CD4-positive, CD25-positive, alpha-beta regulatory T cell (primary cell): ENCODE results near the gene ZNF516. TPM values are rescaled to one million over a fixed set of nuclear protein-coding genes. Genes with fewer than 3 reads are reported as not detected.

ENCODE experiments used
- ATAC-seq, 2 donors: fragments of 150-1000 bp; cut with Tn5 transposase; one replicate each; pipeline ENCODE4 v1.10.0; 2021; ENCODE audit warnings: low read depth in 2 of 2, moderate number of reproducible peaks in 2 of 2, moderate library complexity in 1 of 2
- DNase-seq, 3 donors: peaks; one replicate each; pipeline versions ENCODE4 v3.0.0 to v3.0.0-alpha.2; 2012 to 2022; ENCODE audit warnings: mixed read lengths in 1 of 3
- H3K27ac ChIP-seq: one replicate; pipeline ENCODE4 v1.7.0; 2013; ENCODE audit warnings: mild to moderate bottlenecking, low read length; ENCODE audit not compliant: insufficient read depth, poor library complexity, severe bottlenecking
- H3K27me3 ChIP-seq: one replicate; pipeline ENCODE4 v1.7.0; 2013; ENCODE audit warnings: low read length; ENCODE audit not compliant: control insufficient read depth, insufficient read depth
- H3K36me3 ChIP-seq: one replicate; pipeline ENCODE4 v1.7.0; 2013; ENCODE audit warnings: mild to moderate bottlenecking, low read length, moderate library complexity; ENCODE audit not compliant: control insufficient read depth, insufficient read depth
- H3K4me1 ChIP-seq: 2 replicates; pipeline ENCODE4 v1.7.0; 2013; ENCODE audit warnings: mild to moderate bottlenecking, low read length; ENCODE audit not compliant: insufficient read depth, control insufficient read depth, poor library complexity, severe bottlenecking
- H3K4me3 ChIP-seq: one replicate; pipeline ENCODE4 v1.7.0; 2013; ENCODE audit warnings: low read depth, mild to moderate bottlenecking, low read length, moderate library complexity
- H3K9me3 ChIP-seq, 2 experiments: 1 replicate in 1 of 2; 2 replicates in 1 of 2; pipeline ENCODE4 v1.7.0; 2013; ENCODE audit warnings: low read length in 2 of 2, mild to moderate bottlenecking in 1 of 2, moderate library complexity in 1 of 2; ENCODE audit not compliant: control insufficient read depth in 2 of 2
- H3K27ac Mint-ChIP-seq, 3 donors: one replicate each; pipeline ENCODE4 v1.8.0; 2020 to 2022; ENCODE audit warnings: mild to moderate bottlenecking in 3 of 3, mixed read lengths in 3 of 3, moderate library complexity in 2 of 3
- H3K27me3 Mint-ChIP-seq: one replicate; pipeline ENCODE4 v1.8.0; 2022; ENCODE audit warnings: mild to moderate bottlenecking, mixed read lengths
- H3K36me3 Mint-ChIP-seq: one replicate; pipeline ENCODE4 v1.8.0; 2020; ENCODE audit warnings: mixed read lengths
- H3K4me1 Mint-ChIP-seq, 4 donors: one replicate each; pipeline ENCODE4 v1.8.0; 2020 to 2022; ENCODE audit warnings: mixed read lengths in 4 of 4, mild to moderate bottlenecking in 1 of 4
- H3K4me3 Mint-ChIP-seq, 4 donors: one replicate each; pipeline ENCODE4 v1.8.0; 2020 to 2022; ENCODE audit warnings: mild to moderate bottlenecking in 4 of 4, mixed read lengths in 4 of 4, moderate library complexity in 3 of 4
- H3K9me3 Mint-ChIP-seq, 7 donors: one replicate each; pipeline ENCODE4 v1.8.0; 2020 to 2022; ENCODE audit warnings: mixed read lengths in 7 of 7, mild to moderate bottlenecking in 3 of 7, moderate library complexity in 2 of 7
- polyA plus RNA-seq, 4 donors: library from polyadenylated mRNA; unstranded; fragments of 300-500 nt; fragmentation: Illumina TruSeq; gene quantifications; one replicate each; pipeline ENCODE4 v1.2.3, GENCODE V29; 2021
- total RNA-seq: library from RNA; stranded (reverse); gene quantifications from one replicate; pipeline ENCODE4 v1.2.3, GENCODE V29; 2022

Gene ZNF516
- total and polyA plus RNA-seq, 5 donors from 2014 or later: 0.26 to 9.9 (median 0.57) TPM; not detected in 1

GRCh38 chr18:76491776-76492668 is 3.0 kb downstream of the ZNF516 start:
- peaks cover 42% of the 10 kb centered on the region for H3K27me3 ChIP-seq
- Mint-ChIP-seq H3K27ac (no peak overlapping the region), H3K36me3 (peaks cover 3% of the 10 kb centered on the region), H3K27me3 (peaks cover 83% of the 10 kb centered on the region), H3K4me3 (peak overlapping the region; percentile 83 to 93 (median 89)), H3K4me1 (peaks cover 0 to 47% (median 16%) of the 10 kb centered on the region in 4 donors), H3K9me3 (peaks cover 0 to 4% (median 0%) of the 10 kb centered on the region in 7 donors)
- H3K4me1 ChIP-seq: peaks cover 42% of the 10 kb centered on the region
- no peak overlapping the region for H3K27ac ChIP-seq
- H3K36me3 ChIP-seq: no peaks in the 10 kb centered on the region
- ATAC-seq (no peak), DNase-seq (peak in 2 of 3 donors; percentile 13 to 24)
- H3K9me3 ChIP-seq: no peaks in the 10 kb centered on the region
- H3K4me3 ChIP-seq: peak overlapping the region; percentile 80

GRCh38 chr18:76491473-76491775 is 3.6 kb downstream of the ZNF516 start:
- no peak overlapping the region for H3K27ac ChIP-seq
- DNase-seq (peak; percentile 13 to 51 (median 45)), ATAC-seq (peak; percentile 13 to 32)
- no peaks in the 10 kb centered on the region for H3K36me3 ChIP-seq
- Mint-ChIP-seq H3K9me3 (peaks cover 0 to 4% (median 0%) of the 10 kb centered on the region in 7 donors), H3K4me1 (peaks cover 0 to 45% (median 16%) of the 10 kb centered on the region in 4 donors), H3K27me3 (peaks cover 81% of the 10 kb centered on the region), H3K36me3 (peaks cover 3% of the 10 kb centered on the region), H3K4me3 (peak overlapping the region in 3 of 4 donors; percentile 83 to 90 (median 88)), H3K27ac (no peak overlapping the region)
- H3K27me3 ChIP-seq: peaks cover 38% of the 10 kb centered on the region
- peaks cover 42% of the 10 kb centered on the region for H3K4me1 ChIP-seq
- no peaks in the 10 kb centered on the region for H3K9me3 ChIP-seq
- H3K4me3 ChIP-seq: no peak overlapping the region

GRCh38 chr18:76490670-76491472 is 4.2 kb downstream of the ZNF516 start:
- Mint-ChIP-seq H3K27me3 (peaks cover 78% of the 10 kb centered on the region), H3K9me3 (peaks cover 0 to 4% (median 0%) of the 10 kb centered on the region in 7 donors), H3K36me3 (peaks cover 3% of the 10 kb centered on the region), H3K27ac (peak overlapping the region; percentile 79 to 85 (median 84)), H3K4me1 (peaks cover 0 to 43% (median 16%) of the 10 kb centered on the region in 4 donors), H3K4me3 (peak overlapping the region; percentile 85 to 92 (median 89))
- Histone ChIP-seq H3K27me3 (peaks cover 37% of the 10 kb centered on the region), H3K9me3 (no peaks in the 10 kb centered on the region), H3K4me3 (peak overlapping the region; percentile 11), H3K27ac (peak overlapping the region; percentile 23), H3K36me3 (no peaks in the 10 kb centered on the region), H3K4me1 (peaks cover 42% of the 10 kb centered on the region)
- ATAC-seq (peak; percentile 18 to 22), DNase-seq (peak; percentile 28 to 56 (median 45))

GRCh38 chr18:76490033-76490432 is 5.0 kb downstream of the ZNF516 start:
- H3K9me3 Mint-ChIP-seq: peaks cover 0 to 4% (median 0%) of the 10 kb centered on the region in 7 donors
- H3K36me3 Mint-ChIP-seq: peaks cover 3% of the 10 kb centered on the region
- no peaks in the 10 kb centered on the region for H3K36me3 ChIP-seq
- peaks cover 37% of the 10 kb centered on the region for H3K27me3 ChIP-seq
- peak overlapping the region; percentile 85 to 92 (median 89) for H3K4me3 Mint-ChIP-seq
- DNase-seq (no peak), ATAC-seq (no peak)
- no peak overlapping the region for H3K27ac ChIP-seq
- H3K27ac Mint-ChIP-seq: peak overlapping the region in 1 of 3 donors; percentile 84
- H3K27me3 Mint-ChIP-seq: peaks cover 71% of the 10 kb centered on the region
- H3K4me1 Mint-ChIP-seq: peaks cover 0 to 37% (median 14%) of the 10 kb centered on the region in 4 donors
- no peak overlapping the region for H3K4me3 ChIP-seq
- H3K9me3 ChIP-seq: no peaks in the 10 kb centered on the region
- H3K4me1 ChIP-seq: peaks cover 37% of the 10 kb centered on the region

GRCh38 chr18:76489081-76489480 is 6.0 kb downstream of the ZNF516 start:
- H3K9me3 Mint-ChIP-seq: peaks cover 0 to 4% (median 0%) of the 10 kb centered on the region in 7 donors
- H3K27ac Mint-ChIP-seq: no peak overlapping the region
- H3K27me3 ChIP-seq: peaks cover 37% of the 10 kb centered on the region
- no peak overlapping the region for H3K27ac ChIP-seq
- H3K36me3 ChIP-seq: no peaks in the 10 kb centered on the region
- H3K36me3 Mint-ChIP-seq: peaks cover 3% of the 10 kb centered on the region
- H3K4me3 ChIP-seq: no peak overlapping the region
- DNase-seq: no peak
- no peak for ATAC-seq
- peaks cover 65% of the 10 kb centered on the region for H3K27me3 Mint-ChIP-seq
- H3K4me1 ChIP-seq: peaks cover 30% of the 10 kb centered on the region
- peaks cover 0 to 33% (median 14%) of the 10 kb centered on the region in 4 donors for H3K4me1 Mint-ChIP-seq
- no peaks in the 10 kb centered on the region for H3K9me3 ChIP-seq
- H3K4me3 Mint-ChIP-seq: no peak overlapping the region

GRCh38 chr18:76488190-76488589 is 6.9 kb downstream of the ZNF516 start:
- ATAC-seq: no peak
- Mint-ChIP-seq H3K4me3 (peak overlapping the region in 1 of 4 donors; percentile 59), H3K27me3 (peaks cover 56% of the 10 kb centered on the region), H3K36me3 (peaks cover under 1% of the 10 kb centered on the region), H3K4me1 (peaks cover 0 to 24% (median 9%) of the 10 kb centered on the region in 4 donors), H3K27ac (no peak overlapping the region), H3K9me3 (peaks cover 0 to 4% (median 0%) of the 10 kb centered on the region in 7 donors)
- no peak overlapping the region for H3K4me3 ChIP-seq
- DNase-seq: no peak
- peaks cover 30% of the 10 kb centered on the region for H3K27me3 ChIP-seq
- peaks cover 23% of the 10 kb centered on the region for H3K4me1 ChIP-seq
- no peak overlapping the region for H3K27ac ChIP-seq
- no peaks in the 10 kb centered on the region for H3K9me3 ChIP-seq
- no peaks in the 10 kb centered on the region for H3K36me3 ChIP-seq

- peaks cover 20% of the 10 kb centered on the region for H3K4me1 ChIP-seq
- H3K27me3 ChIP-seq: peaks cover 30% of the 10 kb centered on the region
- Mint-ChIP-seq H3K36me3 (no peaks in the 10 kb centered on the region), H3K27me3 (peaks cover 52% of the 10 kb centered on the region), H3K4me3 (no peak overlapping the region), H3K4me1 (peaks cover 0 to 20% (median 9%) of the 10 kb centered on the region in 4 donors), H3K9me3 (peaks cover 0 to 4% (median 0%) of the 10 kb centered on the region in 7 donors), H3K27ac (no peak overlapping the region)
- H3K4me3 ChIP-seq: no peak overlapping the region
- no peaks in the 10 kb centered on the region for H3K9me3 ChIP-seq
- ATAC-seq: no peak
- DNase-seq: no peak
- H3K36me3 ChIP-seq: no peaks in the 10 kb centered on the region
- no peak overlapping the region for H3K27ac ChIP-seq
Measured at GRCh38 chr18:76487782-76488181, 7.3 kb downstream of the ZNF516 start.
